ENCODE results near the gene ADD2.

The ADD2 gene

DNA sequence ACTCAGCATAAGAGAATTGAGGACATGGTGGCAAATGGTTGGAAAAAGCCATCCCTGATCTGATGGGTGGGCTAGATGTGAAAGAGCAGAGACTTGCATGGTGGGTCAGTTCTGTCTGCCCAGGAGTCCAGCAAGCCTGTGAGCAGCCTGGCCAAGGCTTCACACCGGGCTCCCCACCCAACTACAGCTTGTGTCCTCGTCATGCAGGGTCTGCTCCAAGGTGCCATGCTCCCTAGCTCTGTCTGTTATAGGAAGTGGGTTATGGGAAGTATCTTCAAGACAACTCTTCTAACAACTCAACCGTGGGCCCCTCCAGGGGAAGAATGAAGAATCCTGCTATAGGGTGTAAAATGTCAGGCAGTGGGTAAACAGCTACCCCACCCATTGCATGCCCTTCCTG lies 97.4 kb downstream of the ADD2 start:
- no peak for DNase-seq

DNA sequence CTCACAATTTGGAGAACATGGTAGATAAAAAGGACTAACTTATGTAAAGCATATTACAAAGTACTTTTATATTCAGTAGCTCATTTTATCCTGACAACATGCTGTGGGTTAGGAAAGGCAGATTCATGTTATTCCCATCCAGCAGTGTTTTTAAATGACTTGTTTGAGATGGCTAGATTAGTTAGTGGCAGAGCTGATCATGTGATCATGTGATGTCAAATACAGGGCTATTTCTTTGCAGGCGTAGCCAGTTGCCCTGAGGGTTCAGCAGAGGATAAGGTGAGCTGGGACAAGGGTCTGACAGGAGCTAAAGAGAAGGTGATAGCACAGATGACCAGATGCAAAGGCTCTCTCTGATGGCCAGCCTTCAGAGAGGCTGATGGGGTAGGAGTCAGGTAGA lies 97.8 kb downstream of the ADD2 start:
- no peak for DNase-seq

DNA sequence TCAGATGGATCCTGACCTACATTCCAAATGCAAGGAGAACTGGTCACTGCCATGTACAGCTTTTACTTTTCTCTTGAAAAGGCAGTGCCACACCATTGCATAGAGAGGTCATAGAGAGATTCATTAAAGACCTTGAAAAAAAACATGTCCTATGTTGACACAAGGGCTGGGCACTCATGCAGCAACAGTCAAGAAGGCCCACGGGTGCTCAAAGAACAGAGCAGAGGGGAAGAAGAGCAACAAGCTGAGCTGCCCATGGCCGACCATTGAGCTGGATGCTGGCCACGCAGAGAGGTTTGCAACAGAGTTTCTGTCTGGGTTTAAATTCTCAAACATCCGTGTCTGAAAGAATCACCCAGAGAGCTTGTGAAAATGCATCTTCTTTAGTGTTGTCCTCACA lies 99.1 kb downstream of the ADD2 start:
- DNase-seq = no peak

DNA sequence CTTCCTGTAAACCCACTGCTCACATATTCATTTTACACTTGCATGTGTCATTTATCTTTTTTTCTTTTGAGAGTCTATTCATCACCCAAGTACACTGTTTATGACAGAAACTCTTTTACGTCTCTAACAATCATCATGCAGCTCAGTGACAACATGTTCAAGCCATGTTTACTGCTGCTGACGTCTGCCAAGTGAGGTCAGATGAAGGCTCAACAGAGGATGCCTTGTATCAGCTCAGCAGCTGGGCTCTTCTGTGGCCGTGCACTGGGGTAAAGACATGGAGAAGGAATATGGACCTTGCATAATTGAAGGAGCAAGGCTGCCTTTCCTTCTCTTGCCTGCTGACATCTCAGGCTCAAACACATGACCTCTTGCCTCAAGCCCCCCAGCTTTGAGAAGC lies 99.6 kb downstream of the ADD2 start:
- DNase-seq = no peak

DNA sequence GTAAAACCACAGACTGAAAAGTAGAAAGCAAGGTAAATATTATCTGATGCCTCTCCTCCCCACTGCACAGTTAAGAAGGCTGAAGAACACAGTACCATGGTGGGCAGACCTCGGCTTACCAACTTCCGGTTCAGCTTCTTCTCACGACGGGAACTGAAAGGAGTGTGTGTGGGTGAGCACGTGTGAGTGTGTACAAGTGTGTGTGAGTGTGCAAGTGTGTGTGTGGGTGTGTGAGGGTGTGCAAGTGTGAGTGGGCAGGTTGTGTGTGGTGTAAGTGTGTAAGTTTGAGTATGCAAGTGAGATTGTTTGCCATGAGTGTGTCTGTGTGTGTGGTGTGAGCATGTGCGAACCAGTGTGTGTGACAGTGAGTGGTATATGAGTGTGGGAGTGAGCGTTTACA lies 103.5 kb downstream of the ADD2 start:
- no peak for DNase-seq

DNA sequence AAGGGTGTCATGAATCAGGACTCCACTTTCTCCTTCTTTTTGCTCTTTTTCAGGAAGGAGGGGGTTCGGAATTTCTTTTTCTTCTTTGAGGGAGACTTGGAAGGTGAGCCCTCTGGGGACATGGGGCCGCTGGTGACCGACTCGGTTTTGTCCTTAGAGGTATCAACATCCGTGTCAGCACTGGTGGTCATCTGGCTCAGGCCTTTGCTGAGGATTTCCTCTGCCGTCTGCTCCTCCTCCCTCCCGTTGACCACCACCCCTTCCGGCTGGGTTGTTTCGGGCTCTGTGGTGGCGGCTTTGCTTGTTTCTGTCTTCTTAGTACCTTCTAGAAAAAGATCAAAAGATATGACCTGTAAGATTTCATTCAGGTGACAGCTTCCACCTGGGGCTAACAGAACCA lies 104.6 kb downstream of the ADD2 start:
- no peak for DNase-seq

DNA sequence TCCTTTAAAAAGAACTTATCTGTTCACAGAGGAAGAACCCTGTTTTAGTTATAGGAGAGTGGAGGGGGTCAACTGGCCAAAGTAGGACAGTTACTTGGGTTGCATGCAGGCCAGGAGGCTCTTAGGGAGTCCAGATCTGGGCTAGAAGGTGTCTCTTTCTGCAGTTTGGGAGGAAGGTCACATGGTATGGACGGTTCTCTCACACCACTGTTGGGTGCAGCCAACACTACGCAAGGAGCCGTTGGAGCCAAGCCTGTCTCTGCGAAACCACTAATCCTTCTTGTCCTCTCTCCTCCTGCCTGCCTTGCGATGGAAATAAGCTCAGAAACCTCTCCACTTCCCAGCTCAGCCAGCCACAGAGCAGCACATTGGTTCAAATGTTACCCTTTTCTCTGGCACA lies 108.4 kb downstream of the ADD2 start:
- no peak for DNase-seq

DNA sequence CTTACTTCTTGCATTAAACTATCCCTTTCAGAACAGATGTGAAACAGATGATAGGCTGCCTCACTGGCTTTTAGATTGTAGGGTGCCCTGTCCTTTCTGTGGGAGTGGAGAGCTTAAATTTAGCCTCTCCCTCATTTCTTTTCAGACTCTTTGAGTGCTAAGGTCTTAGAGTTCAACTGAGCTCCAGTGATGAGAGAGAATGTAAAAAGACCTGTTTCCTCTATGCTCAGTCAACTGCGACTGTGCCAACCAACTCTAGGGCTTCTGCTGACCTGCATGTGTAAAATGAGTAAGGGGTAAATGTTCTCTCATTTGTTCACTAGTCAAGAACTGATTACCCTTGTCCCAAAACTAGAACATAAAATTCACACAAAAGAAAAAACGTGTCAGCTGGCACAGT lies 109.5 kb downstream of the ADD2 start:
- no peak for DNase-seq

DNA sequence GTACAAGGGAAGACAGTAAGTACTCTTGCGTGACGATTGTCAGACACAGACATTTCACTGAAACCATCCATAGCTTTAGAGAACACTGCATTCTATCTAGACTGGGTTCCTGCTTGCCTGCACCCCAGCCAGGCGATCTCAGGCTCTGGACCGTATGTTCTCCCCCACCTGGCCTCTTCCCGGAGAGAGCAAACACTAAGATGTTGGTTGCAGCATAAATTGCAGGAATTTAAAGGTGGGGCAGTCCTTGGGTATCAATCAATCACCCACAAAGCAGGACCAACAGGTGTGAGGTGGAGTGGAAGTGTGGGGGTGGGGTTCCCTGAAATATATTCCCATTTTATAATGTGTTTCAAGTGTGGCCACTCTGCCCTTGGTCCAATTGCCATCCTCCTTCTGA lies 110.8 kb downstream of the ADD2 start:
- DNase-seq = no peak

DNA sequence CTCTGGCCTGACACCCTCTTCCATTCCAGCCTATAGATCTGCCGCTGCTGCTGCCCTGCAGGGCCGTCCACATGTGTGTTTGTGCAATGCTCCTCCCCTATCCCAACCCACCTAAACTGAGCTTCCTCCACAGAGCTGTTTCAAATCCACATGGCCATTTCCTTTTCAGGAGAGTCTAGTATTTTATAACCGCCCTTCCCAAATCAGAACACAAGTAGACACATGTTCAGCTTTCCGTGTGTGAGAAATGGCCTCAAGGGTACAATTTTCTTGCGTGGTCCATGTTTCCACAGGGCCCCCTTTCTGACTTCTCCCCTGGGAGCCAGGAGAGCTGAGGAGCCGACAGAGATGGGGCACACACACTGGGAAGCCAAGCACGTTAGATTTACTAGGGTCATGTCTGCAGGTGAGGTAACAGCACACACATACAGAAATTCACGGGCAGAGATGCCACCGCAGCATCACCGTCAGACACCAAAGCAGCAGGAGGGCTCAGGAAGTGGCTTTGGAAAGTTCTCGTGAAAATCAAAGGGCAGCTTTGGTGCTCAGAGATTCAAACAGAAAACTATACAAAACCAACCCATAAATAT lies 111.5 kb downstream of the ADD2 start:
- DNase-seq = no peak

DNA sequence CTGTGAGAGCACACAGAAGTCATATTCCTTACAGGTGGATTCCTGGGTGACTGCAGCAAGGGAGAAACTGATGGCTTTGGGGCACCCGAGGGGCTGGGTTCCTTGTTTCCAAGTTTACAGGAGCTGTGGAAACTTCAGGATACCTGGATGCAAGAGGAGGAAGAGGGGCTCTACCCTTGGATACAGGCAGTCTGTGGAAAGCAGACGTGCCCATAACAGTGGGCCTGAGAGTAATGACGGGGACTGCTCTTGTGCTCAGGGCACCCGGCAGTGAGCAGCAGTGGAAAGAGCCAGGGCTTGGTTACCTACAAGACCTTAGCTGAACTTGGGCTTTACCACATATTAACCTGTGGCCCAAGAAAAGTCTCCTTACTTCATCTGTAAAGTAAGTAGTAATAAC lies 112.2 kb downstream of the ADD2 start:
- DNase-seq = no peak

DNA sequence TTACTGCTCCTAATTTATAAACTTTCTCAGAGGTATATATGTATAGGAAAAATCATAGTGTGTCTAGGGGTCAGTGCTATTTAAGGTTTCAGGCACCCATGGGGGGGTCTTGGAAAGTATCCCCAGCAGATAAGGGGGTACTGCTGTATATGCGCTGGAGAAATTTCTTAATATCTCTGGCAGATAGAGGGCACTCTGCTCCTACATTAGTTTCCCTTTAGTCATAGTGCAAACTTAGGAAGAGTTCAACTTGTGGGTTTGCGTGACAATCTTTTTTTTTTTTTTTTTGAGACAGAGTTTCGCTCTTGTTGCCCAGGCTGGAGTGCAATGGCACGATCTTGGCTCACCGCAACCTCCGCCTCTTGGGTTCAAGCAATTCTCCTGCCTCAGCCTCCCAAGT lies 112.8 kb downstream of the ADD2 start:
- DNase-seq = peak in 1 of 2 experiments; percentile 27

DNA sequence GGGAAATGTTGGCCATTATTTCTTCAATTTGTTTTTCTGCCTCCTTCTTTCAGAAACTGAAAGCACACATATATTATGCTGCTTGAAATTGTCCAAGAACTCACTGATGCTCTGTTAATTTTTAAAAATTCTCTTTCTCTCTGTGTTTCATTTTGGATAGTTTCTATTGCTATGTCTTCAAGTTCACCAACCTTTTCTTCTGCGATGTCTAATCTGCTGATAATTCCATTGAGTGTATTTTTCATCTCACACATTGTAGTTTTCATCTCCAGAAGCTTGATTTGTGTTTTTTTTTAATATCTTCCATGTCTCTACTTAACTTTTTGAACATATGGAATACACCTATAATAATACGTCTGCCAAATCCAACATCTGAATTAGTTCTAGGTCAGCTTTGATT lies 116.3 kb downstream of the ADD2 start:
- no peak for DNase-seq

DNA sequence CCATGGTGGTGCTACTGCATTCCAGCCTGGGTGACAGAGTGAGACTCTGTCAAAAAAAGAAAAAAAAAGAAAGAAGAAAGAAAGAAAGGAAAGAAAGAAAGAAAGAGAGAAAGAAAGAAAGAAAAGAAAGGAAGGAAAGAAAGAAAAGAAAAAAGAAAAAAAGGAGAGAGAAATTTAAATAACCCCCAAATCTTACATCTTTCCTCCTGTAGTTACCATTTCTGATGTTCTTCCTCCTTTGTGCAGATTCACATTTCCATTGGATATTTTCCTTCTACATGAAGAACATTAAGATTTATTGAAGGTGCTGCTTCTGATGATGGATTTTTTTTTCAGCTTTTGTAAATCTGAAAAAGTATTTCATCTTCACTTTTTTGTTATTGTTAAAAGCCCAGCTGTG lies 117.0 kb downstream of the ADD2 start:
- no peak for DNase-seq

DNA sequence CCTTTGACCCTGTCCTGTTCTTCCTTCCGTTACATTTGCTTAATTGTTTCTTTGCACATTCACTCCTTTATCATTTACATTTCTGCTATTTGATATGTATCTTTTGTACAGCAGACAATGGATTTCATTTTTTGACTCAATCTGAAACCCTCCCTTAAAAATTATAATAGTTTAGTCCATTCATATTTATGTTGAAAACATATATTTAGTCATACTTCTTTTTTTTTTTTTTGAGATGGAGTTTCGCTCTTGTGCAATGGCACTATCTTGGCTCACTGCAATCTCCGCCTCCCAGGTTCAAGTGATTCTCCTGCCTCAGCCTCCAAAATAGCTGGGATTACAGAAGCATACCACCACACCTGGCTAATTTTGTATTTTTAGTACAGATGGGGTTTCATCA lies 119.0 kb downstream of the ADD2 start:
- no peak for DNase-seq

DNA sequence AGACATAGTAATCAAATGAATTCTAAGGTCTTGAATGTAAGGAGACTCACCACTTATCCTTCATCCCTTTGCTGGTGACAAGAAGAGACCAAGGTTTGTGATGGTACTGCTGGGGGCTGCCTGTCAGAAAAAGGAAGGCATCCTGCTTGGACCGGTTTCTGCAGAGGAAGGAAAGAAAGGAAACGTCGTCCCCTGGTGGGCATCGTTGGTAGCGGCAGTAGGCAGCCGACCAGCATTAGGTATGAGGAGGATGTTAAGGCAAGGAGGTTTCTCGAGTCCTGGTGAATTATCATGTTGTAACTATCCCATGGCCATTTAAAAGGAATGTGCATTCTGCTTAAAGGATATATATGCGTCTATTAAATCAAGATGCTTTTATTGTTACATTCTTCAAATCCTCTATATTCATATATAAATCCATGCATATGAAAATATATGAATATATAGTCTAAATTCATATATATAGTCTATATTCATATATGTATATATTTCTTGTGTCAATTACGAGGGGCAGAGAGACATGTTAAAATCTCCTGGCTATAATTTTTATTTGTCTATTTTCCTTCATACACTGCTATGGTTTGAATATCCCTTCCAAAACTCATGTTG lies 120.0 kb downstream of the ADD2 start:
- DNase-seq = no peak

DNA sequence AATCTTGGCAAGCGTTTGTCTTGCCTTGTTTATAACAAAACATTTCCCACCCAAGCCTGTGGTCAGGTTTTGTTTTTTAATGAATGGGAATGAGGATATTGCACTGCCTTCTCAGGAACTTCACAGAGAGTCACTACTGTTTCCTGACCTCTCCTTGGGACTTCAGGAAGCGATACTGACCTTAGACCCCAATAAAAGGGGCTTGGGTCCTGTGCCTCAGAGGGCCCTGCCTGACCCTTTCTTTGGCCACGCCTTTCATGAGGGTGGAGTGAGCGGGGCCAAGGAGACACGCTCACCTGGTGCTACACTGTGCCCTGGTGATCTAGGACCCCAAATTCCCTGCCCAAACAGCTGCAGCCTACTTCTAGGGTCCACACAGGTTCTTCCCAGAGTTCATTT lies 121.6 kb downstream of the ADD2 start:
- no peak for DNase-seq

DNA sequence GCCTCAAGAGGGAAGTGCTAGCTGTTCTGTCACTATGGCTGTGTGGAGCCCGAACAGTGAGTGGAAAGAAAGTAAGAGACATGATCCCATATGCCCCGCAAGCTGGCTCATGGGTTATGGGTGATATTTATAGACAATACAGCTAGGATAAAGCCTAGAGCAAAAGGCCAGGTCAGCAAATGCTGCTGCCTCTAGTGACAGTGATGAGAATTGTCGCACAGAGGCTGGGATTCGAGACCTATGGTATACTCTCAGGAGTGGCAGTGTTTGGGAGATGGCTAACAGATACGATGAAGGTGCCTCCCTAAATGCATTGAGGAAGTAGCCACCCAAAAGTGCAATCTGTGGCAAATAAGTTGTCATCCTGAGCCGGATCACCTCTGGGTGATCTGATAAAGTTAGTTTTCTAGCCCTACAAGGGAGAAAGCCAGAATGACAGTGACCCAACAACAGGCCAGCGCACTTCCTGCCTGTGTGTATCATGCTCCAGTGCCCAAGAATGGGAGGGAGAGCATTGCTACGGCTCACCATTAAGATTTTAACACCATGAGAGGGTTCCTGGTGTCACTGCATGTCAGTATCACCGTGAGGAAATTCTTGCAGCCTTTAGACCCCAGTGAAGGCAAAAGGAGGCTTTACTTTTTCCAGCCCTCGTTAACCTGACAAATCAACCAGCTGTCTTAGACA lies 122.1 kb downstream of the ADD2 start:
- no peak for DNase-seq

DNA sequence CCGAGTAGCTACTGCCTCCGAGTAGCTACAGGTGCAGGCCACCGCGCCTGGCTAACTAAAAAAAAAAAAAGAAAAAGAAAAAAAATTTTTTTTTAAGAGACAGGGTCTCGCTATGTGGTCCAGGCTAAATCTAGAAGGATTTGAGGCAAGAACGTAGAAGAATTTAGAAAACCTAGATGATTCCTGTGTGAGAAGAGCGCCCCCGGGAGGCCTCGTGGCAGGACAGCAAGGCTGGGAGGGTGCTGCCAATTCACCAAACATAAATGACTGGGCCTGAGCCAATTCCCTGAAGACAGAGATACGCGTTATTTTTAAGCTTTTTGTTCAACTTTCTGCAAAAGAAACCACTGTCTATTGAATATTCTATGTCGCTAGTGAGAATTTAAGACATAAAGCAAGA lies 124.3 kb downstream of the ADD2 start:
- DNase-seq = no peak

DNA sequence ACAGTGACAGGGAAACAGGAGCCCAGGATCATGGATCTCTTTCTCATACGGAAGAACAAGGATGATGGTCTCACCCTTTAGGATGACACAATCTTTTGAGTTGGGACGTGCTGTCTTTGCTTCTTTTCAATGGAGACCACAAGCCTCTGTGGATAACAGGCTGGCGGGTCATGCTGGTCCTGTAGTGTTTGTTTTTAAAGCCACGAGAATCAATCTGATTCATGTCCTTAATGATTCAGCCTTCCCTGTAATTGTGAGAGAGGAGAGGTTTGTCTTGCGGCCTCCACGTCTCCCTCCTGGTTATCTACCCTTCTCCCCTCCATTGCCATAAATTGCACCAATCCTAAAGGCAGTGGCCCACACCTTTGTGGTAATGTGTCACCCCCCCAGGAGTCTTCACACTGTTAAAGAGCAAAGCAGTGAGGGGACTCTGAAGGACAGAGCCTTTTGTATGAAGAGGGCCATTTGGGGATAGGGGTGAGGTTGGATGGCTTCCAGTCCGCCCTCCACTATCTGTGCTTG lies 126.7 kb downstream of the ADD2 start:
- no peak for DNase-seq

DNA sequence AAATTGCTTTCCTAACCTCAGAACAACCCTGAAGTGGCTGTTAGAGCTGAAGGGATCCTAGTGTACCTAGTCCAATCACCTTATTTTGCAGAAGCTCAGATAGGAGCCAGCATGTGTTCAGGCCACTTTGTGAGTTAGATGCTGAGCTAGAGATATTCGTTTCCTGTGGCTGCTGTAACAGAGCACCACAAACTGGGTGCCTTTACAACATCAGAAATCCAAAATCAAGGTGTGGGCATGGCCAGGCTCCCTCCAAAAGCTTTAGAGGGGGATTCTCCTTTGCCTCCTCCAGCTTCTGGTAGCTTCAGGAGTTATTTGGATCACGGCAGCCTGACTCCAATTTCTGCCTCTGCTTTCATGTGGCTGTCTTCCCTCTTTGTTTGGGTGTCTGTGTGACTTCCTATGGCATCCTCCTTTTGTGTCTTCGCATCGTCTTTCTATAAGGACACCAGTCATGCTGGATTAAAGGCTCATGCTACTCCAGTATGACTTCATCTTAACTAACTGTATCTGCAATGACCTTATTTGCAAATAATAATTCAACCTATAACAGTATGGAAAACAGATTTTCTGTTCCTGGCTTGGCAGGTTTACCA lies 128.1 kb downstream of the ADD2 start:
- DNase-seq = no peak

DNA sequence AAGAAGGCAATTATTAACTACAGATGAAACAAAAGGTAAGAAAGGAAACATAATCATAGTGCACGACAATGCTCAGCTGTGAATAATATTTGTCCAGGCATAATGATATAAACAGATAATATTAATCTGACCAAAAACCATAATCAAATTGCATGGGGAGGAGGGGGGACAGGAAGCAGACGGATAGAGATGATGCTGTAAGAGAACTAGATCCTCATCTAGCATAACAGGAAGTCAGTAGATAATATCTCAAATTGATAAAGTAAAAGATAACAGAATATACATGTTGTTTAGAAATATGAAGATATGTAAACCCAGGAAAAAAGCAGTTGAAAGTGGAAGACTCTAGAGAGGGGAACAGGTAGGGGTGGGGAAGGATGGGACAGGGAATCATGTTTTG lies 129.4 kb downstream of the ADD2 start:
- DNase-seq = no peak

DNA sequence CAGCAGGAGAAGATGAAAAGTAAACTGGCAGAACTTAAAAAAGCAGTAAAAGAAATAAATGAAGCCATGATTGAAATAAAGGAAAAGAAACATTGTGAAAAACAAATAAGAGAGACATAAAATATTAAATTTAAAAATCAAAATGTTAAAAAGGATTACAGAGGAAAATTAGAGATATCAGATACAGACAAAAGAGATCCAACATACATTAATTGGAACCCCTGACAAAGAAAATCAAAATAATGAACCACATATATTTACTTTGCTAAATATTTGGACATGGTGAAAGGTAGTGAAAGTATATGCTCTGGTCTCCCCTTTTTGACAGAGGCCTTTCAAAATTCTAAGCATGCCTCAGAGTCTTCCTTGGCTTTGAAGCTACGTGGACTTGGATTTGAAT lies 134.5 kb downstream of the ADD2 start:
- no peak for DNase-seq

DNA sequence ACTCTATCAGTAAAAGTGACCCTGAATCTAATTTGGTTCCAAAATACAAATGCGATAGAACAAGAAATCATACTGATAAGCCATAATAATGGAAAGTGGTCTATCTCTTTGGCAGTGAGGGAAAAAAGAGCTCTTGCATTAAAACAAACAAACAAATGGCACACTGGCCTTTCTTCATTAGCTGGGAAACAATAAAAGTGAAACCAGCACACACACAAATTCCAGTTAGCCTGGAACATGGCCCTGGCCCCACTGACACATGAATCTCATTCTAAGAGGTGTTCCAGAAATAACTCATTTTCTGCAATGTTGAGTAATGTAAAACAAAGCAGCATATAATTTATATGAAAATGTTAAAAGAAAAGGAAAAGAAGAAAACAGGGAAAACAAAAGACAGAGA lies 135.0 kb downstream of the ADD2 start:
- no peak for DNase-seq
